Chondrocyte (in vitro differentiated cells): ENCODE data around the gene TRIP6. TPM values are rescaled to one million over a fixed set of nuclear protein-coding genes. Genes with fewer than 3 reads are reported as not detected.
A peak's percentile ranks its signal among the peaks of the same experiment; 100 is the strongest.

Experiments used
- DNase-seq: peaks from one replicate; pipeline ENCODE4 v3.0.0; 2021; ENCODE audit warnings: mixed read lengths, low spot score
- H3K27ac Mint-ChIP-seq: one replicate; pipeline ENCODE4 v1.8.0; 2021; ENCODE audit warnings: mild to moderate bottlenecking, moderate library complexity, mixed read lengths; ENCODE audit not compliant: unreplicated experiment
- H3K27me3 Mint-ChIP-seq: 2 replicates; pipeline ENCODE4 v1.8.0; 2021; ENCODE audit warnings: low read depth, mixed read lengths
- H3K36me3 Mint-ChIP-seq: 2 replicates; pipeline ENCODE4 v1.8.0; 2021; ENCODE audit warnings: low read depth, mixed read lengths
- H3K4me1 Mint-ChIP-seq: 2 replicates; pipeline ENCODE4 v1.8.0; 2021; ENCODE audit warnings: low read depth, mild to moderate bottlenecking, mixed read lengths
- H3K4me3 Mint-ChIP-seq: one replicate; pipeline ENCODE4 v1.8.0; 2021; ENCODE audit warnings: mild to moderate bottlenecking, moderate library complexity, mixed read lengths; ENCODE audit not compliant: unreplicated experiment
- H3K9me3 Mint-ChIP-seq: 2 replicates; pipeline ENCODE4 v1.8.0; 2021; ENCODE audit warnings: low read depth, mixed read lengths
- CTCF ChIP-seq: fragments of 200-600 bp; sonication (generic); IDR thresholded peaks from 2 replicates; pipeline ENCODE4 v1.5.0; 2021; ENCODE audit warnings: antibody characterized with exemption, mild to moderate bottlenecking, moderate library complexity
- total RNA-seq: library from RNA; stranded (reverse); gene quantifications from 3 replicates; pipeline ENCODE4 v1.2.1, GENCODE V29; 2021

Gene TRIP6
- total RNA-seq, 1 donor from 2014 or later: 104 TPM

GRCh38 chr7:100882201-100882600, 15.0 kb downstream of the TRIP6 start:
- H3K27me3 Mint-ChIP-seq: no peaks in the 10 kb centered on the region
- no peak overlapping the region for H3K4me3 Mint-ChIP-seq
- H3K27ac Mint-ChIP-seq: no peak overlapping the region
- H3K36me3 Mint-ChIP-seq: peaks cover 49% of the 10 kb centered on the region
- H3K4me1 Mint-ChIP-seq: peaks cover 34% of the 10 kb centered on the region
- no peak for TF ChIP-seq CTCF
- H3K9me3 Mint-ChIP-seq: no peaks in the 10 kb centered on the region
- no peak for DNase-seq

GRCh38 chr7:100882785-100883526, 15.8 kb downstream of the TRIP6 start:
- Mint-ChIP-seq H3K4me3 (no peak overlapping the region), H3K9me3 (no peaks in the 10 kb centered on the region), H3K27ac (peak overlapping the region; percentile 76), H3K4me1 (peaks cover 37% of the 10 kb centered on the region), H3K27me3 (no peaks in the 10 kb centered on the region), H3K36me3 (peaks cover 56% of the 10 kb centered on the region)
- no peak for DNase-seq
- no peak for TF ChIP-seq CTCF

- Mint-ChIP-seq H3K27ac (peak overlapping the region; percentile 27), H3K27me3 (no peaks in the 10 kb centered on the region), H3K9me3 (no peaks in the 10 kb centered on the region), H3K4me3 (no peak overlapping the region), H3K36me3 (peaks cover 60% of the 10 kb centered on the region), H3K4me1 (peaks cover 25% of the 10 kb centered on the region)
- no peak for DNase-seq
- no peak for TF ChIP-seq CTCF
These were observed 17.7 kb downstream of the TRIP6 start for GRCh38 chr7:100884736-100885439.

- Mint-ChIP-seq H3K9me3 (no peaks in the 10 kb centered on the region), H3K4me3 (no peak overlapping the region), H3K27me3 (no peaks in the 10 kb centered on the region), H3K4me1 (peaks cover 26% of the 10 kb centered on the region), H3K36me3 (peaks cover 55% of the 10 kb centered on the region), H3K27ac (peak overlapping the region; percentile 27)
- no peak for TF ChIP-seq CTCF
- no peak for DNase-seq
These were observed 18.4 kb downstream of the TRIP6 start for GRCh38 chr7:100885440-100886141.
